ENCODE measurements around the gene KLKB1.
"Not testable (repeated sequence)": the region's sequence is repeated elsewhere in the genome, so short reads cannot be mapped to it uniquely, and the experiment has no call there.

Gene KLKB1

DNA sequence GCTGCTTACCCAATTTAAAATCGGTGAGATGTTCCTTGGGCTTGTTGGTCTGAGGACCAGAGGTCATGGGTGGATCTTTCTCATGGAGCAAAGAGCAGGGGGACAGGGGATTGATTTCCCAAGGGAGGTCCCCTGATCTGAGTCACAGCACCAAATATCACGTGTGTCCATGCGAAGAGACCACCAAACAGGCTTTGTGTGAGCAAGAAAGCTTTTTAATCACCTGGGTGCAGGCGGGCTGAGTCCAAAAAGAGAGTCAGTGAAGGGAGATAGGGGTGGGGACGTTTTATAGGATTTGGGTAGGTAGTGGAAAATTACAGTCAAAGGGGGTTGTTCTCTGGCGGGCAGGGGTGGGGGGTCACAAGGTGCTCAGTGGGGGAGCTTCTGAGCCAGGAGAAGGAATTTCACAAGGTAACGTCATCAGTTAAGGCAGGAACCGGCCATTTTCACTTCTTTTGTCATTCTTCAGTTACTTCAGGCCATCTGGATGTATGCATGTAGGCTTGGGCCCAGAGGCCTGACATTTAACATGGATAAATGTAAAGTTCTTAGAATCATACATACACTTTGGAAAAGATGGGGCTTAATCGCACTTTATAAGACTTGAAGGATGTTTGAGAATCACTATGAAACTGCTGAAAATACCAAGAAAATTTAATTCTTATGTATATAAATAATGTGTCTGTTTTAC lies 19.9 kb downstream of the KLKB1 start:
- H3K36me3 ChIP-seq (ENCODE audit: control insufficient read depth in 2 of 2, insufficient read depth in 2 of 2, low read length in 2 of 2); H3K9me3 ChIP-seq (ENCODE audit: control insufficient read depth in 2 of 2, low read length in 2 of 2): not testable (repeated sequence)

DNA sequence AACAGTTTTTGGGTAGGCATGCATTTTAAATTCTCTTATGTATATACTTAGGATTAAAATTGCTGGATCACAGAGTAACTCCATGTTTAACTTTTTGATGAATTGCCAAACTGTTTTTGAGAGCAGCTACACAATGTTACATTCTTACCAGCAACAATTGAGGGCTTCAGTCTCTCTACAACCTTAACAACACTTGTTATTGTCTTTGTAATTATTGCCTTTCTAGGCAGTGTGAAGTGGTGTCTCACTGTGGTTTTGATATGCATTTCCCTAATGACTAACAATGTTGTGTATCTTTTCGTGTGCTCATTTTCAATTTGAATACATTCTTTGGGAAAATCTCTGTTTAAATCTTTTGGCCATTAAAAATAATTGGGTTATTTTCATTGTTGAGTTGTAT lies 21.3 kb downstream of the KLKB1 start:
- Histone ChIP-seq H3K9me3 (ENCODE audit: control insufficient read depth in 2 of 2, low read length in 2 of 2) (no peaks in the 10 kb centered on the region), H3K27ac (ENCODE audit: low read length) (no peak overlapping the region), H3K36me3 (ENCODE audit: control insufficient read depth in 2 of 2, insufficient read depth in 2 of 2, low read length in 2 of 2) (peaks cover 0 to 3% of the 10 kb centered on the region in 2 donors), H3K9ac (ENCODE audit: low read length in 2 of 2) (no peak overlapping the region), H3K27me3 (ENCODE audit: control insufficient read depth in 1 of 2, insufficient read depth in 2 of 2, low read length in 2 of 2) (no peaks in the 10 kb centered on the region), H3K4me3 (ENCODE audit: low read length in 2 of 2) (no peak overlapping the region), H3K4me1 (ENCODE audit: control insufficient read depth, insufficient read depth, low read length) (no peaks in the 10 kb centered on the region)

More for the DNA sequence above, 19.9 kb downstream of the KLKB1 start:
- not testable (repeated sequence) for H3K9ac ChIP-seq (ENCODE audit: low read length in 2 of 2); H3K27me3 ChIP-seq (ENCODE audit: control insufficient read depth in 1 of 2, insufficient read depth in 2 of 2, low read length in 2 of 2); H3K27ac ChIP-seq (ENCODE audit: low read length); H3K4me3 ChIP-seq (ENCODE audit: low read length in 2 of 2); H3K4me1 ChIP-seq (ENCODE audit: control insufficient read depth, insufficient read depth, low read length)

DNA sequence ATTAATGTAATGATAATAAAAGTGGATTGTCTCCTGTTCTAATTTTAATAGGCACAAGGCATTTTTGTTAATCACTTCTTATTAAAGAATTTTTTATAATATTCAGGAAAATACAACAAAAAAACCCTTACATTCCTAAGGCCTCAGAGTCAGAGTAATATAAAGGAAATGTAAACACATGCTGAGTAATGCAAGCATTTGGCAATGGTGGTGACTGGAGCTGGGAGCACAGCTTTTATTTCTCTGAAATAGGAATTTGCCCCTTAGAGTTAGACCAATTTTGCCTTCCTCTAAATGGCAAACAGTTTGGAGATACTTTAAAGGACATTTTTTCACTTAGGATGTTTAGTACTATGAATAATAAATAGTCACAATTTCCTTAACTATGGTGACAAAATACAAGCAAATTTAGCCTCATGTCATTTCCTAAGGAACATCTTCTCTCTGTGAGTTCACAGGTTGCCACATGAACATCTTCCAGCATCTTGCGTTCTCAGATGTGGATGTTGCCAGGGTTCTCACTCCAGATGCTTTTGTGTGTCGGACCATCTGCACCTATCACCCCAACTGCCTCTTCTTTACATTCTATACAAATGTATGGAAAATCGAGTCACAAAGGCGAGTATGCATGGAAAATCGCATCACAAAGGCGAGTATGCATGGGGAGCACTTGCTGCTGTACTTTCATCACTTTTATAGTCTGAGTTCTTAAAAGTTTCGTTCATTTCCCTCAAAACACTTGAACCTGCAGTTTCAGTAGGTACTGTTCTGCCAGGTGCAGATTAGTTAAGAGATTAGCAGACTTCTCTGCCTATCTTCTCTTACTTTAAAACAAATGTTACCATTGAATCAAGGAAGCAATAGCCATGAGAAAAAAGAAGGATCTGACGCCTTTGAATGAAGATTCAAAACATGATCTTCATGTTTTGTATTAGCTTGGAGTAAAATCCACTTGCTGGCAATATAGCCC lies 22.8 kb downstream of the KLKB1 start:
- Histone ChIP-seq H3K4me3 (ENCODE audit: low read length in 2 of 2) (no peak overlapping the region), H3K36me3 (ENCODE audit: control insufficient read depth in 2 of 2, insufficient read depth in 2 of 2, low read length in 2 of 2) (peaks cover 0 to 3% of the 10 kb centered on the region in 2 donors), H3K9me3 (ENCODE audit: control insufficient read depth in 2 of 2, low read length in 2 of 2) (no peaks in the 10 kb centered on the region), H3K9ac (ENCODE audit: low read length in 2 of 2) (no peak overlapping the region), H3K27me3 (ENCODE audit: control insufficient read depth in 1 of 2, insufficient read depth in 2 of 2, low read length in 2 of 2) (no peaks in the 10 kb centered on the region), H3K4me1 (ENCODE audit: control insufficient read depth, insufficient read depth, low read length) (no peaks in the 10 kb centered on the region), H3K27ac (ENCODE audit: low read length) (no peak overlapping the region)

DNA sequence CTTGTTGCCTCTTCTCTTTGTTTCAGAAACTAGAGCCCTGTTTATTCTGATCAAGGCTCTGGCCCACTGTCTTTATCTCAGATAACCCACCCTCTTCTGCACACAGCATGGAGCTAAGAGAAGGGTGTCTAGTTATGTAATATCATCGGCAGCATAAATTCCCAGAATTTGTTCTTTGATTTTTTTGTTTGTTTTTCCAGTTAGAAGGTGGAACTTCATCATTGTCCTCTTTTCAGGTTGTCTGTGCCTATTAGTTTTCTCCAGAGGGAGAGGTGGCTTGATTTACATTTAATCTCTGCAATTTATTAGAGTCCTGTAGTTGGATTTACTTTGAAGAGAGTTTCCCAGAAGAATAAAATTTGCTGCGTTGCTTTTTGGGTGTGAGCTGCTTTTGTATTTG lies 23.5 kb downstream of the KLKB1 start:
- H3K4me3 ChIP-seq (ENCODE audit: low read length in 2 of 2): no peak overlapping the region

DNA sequence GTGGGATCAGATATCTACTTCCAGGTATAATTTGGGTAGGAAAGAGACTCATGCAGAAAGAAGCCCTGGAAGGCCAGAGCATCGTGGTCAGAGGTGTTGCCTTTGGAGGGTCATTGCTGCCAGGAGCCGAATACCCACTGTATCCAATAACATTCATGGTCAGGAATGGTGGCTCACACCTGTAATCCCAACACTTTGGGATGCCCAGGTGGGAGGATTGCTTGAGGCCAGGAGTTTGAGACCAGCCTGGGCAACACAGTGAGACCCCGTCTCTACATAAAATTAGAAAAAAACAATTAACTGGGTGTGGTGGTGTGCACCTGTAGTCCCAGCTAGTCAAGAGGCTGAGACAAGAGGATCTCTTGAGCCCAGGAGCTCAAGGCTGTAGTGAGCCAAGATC lies 27.8 kb downstream of the KLKB1 start:
- Histone ChIP-seq H3K9me3 (ENCODE audit: control insufficient read depth in 2 of 2, low read length in 2 of 2) (no peaks in the 10 kb centered on the region), H3K36me3 (ENCODE audit: control insufficient read depth in 2 of 2, insufficient read depth in 2 of 2, low read length in 2 of 2) (peaks cover 0 to 3% of the 10 kb centered on the region in 2 donors), H3K4me3 (ENCODE audit: low read length in 2 of 2) (no peak overlapping the region), H3K27ac (ENCODE audit: low read length) (no peak overlapping the region), H3K27me3 (ENCODE audit: control insufficient read depth in 1 of 2, insufficient read depth in 2 of 2, low read length in 2 of 2) (no peaks in the 10 kb centered on the region), H3K4me1 (ENCODE audit: control insufficient read depth, insufficient read depth, low read length) (no peaks in the 10 kb centered on the region), H3K9ac (ENCODE audit: low read length in 2 of 2) (no peak overlapping the region)

More for the DNA sequence above, 23.5 kb downstream of the KLKB1 start:
- no peak overlapping the region for H3K27ac ChIP-seq (ENCODE audit: low read length)
- no peaks in the 10 kb centered on the region for H3K27me3 ChIP-seq (ENCODE audit: control insufficient read depth in 1 of 2, insufficient read depth in 2 of 2, low read length in 2 of 2)
- no peak overlapping the region for H3K9ac ChIP-seq (ENCODE audit: low read length in 2 of 2)
- H3K36me3 ChIP-seq (ENCODE audit: control insufficient read depth in 2 of 2, insufficient read depth in 2 of 2, low read length in 2 of 2): peaks cover 0 to 3% of the 10 kb centered on the region in 2 donors
- H3K9me3 ChIP-seq (ENCODE audit: control insufficient read depth in 2 of 2, low read length in 2 of 2): no peaks in the 10 kb centered on the region
- H3K4me1 ChIP-seq (ENCODE audit: control insufficient read depth, insufficient read depth, low read length): no peaks in the 10 kb centered on the region

DNA sequence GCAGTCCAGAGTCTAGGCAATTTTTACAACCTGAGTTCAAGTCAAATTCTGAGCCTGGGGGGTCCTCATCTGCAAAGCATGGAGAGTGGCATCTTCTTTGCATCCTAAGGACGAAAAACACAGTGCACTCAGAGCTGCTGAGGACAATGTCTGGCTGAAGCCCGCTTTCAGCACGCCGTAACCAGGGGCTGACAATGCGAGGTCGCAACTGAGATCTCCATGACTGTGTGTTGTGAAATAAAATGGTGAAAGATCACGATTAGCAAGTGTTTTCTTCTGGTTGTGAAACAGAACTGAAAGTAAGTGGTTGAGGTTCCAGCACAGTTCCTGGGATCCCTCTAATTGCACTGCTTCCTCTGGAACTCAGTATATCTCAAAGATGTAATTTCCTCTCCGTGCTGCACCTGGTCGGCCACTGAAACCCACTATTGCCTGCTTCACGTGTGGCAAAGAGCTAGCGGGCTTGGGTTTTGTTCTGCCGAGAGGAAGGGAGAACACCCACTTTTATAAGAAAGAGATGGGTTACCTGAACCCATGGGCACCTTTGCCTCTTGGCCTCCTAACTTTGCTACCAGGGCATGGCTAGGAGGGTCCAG lies 31.0 kb downstream of the KLKB1 start:
- Histone ChIP-seq H3K27ac (ENCODE audit: low read length) (no peak overlapping the region), H3K9ac (ENCODE audit: low read length in 2 of 2) (no peak overlapping the region), H3K9me3 (ENCODE audit: control insufficient read depth in 2 of 2, low read length in 2 of 2) (no peaks in the 10 kb centered on the region), H3K4me1 (ENCODE audit: control insufficient read depth, insufficient read depth, low read length) (no peaks in the 10 kb centered on the region), H3K27me3 (ENCODE audit: control insufficient read depth in 1 of 2, insufficient read depth in 2 of 2, low read length in 2 of 2) (no peaks in the 10 kb centered on the region), H3K36me3 (ENCODE audit: control insufficient read depth in 2 of 2, insufficient read depth in 2 of 2, low read length in 2 of 2) (no peaks in the 10 kb centered on the region), H3K4me3 (ENCODE audit: low read length in 2 of 2) (no peak overlapping the region)

DNA sequence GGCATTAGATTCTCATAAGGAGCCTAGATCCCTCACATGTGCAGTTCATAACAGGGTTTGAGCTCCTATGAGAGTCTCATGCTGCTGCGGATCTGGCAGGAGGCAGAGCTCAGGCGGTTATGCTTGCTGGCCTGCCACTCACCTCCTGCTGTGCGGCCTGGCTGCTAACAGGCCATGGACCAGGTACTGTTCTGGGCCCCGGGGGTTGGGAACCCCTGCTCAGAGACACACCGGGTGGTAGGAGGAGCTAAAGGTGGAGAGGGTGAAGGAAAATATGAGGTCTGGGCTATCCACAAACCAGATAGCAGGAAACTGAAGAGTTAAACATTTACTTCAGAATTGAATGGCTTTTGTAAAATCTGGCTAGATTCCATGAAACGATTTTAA lies 32.8 kb downstream of the KLKB1 start:
- Histone ChIP-seq H3K9ac (ENCODE audit: low read length in 2 of 2) (no peak overlapping the region), H3K4me3 (ENCODE audit: low read length in 2 of 2) (no peak overlapping the region), H3K36me3 (ENCODE audit: control insufficient read depth in 2 of 2, insufficient read depth in 2 of 2, low read length in 2 of 2) (no peaks in the 10 kb centered on the region), H3K27me3 (ENCODE audit: control insufficient read depth in 1 of 2, insufficient read depth in 2 of 2, low read length in 2 of 2) (no peaks in the 10 kb centered on the region), H3K4me1 (ENCODE audit: control insufficient read depth, insufficient read depth, low read length) (no peaks in the 10 kb centered on the region), H3K9me3 (ENCODE audit: control insufficient read depth in 2 of 2, low read length in 2 of 2) (no peaks in the 10 kb centered on the region), H3K27ac (ENCODE audit: low read length) (no peak overlapping the region)

DNA sequence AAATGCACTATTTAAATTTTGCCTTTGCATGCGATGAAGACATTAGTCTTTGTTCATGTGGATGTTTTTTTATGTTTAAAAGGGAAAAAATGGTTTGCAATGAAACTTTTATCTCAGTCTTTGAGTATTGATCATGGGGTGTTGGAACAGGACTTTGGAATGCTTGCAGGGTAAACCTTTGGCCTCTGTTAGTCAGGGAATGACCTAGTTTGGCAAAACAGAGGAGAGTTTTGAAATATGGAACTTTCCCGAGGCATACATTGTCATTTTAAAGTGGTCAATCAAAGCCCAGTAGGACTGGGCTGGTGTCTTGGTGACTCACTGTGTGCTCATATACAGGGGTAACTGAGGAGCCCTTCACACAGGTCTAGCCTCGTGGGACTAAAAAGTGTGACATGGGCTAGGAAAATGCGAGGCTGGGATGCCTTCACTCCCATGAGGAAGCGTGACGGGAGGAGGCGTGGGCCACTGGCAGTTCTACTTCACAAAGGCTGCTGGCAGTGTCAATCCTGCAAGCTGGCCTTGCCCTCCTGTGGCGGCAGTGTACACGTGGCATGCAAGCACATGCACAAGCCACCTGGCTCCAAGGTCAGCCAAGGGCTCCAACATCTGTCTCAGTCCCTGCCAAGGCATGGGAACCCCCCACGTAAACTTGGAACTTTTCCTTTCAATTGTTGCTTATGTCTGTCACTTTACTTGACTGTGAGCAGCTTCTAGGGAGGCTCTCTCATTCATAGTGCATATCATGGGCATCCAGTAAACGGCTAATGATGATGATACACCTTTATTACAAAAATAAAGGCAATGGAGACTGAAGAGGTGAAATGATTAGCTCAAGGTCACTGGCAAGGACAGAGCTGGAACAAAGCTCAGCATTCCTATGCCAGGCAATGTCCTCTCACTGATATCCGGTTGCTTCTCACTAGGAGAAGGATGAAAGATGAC lies 33.5 kb downstream of the KLKB1 start:
- no peak overlapping the region for H3K9ac ChIP-seq (ENCODE audit: low read length in 2 of 2)
- H3K27me3 ChIP-seq (ENCODE audit: control insufficient read depth in 1 of 2, insufficient read depth in 2 of 2, low read length in 2 of 2): no peaks in the 10 kb centered on the region
- H3K4me1 ChIP-seq (ENCODE audit: control insufficient read depth, insufficient read depth, low read length): no peaks in the 10 kb centered on the region
- H3K4me3 ChIP-seq (ENCODE audit: low read length in 2 of 2): no peak overlapping the region
- no peak overlapping the region for H3K27ac ChIP-seq (ENCODE audit: low read length)
- H3K9me3 ChIP-seq (ENCODE audit: control insufficient read depth in 2 of 2, low read length in 2 of 2): no peaks in the 10 kb centered on the region
- no peaks in the 10 kb centered on the region for H3K36me3 ChIP-seq (ENCODE audit: control insufficient read depth in 2 of 2, insufficient read depth in 2 of 2, low read length in 2 of 2)

DNA sequence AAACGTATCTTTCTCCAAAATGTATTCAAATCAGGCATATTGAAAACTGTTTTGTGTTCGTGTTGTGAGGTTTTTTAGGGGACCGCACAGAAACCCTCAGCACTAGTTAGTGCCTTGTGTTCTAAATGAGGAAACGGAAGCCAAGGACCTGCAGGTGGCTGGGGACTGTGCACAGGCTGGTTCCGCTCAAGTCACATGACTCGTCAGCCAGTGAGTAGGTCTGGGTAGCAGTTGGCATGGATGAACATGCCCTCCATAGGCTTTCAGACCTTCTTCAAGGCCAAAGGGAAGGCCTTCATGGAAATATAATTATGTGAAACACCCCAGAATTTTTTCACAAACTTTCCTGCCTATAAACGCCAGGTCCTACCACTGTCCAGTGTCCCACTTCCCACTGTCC lies 37.4 kb downstream of the KLKB1 start:
- Histone ChIP-seq H3K27ac (ENCODE audit: low read length) (no peak overlapping the region), H3K4me1 (ENCODE audit: control insufficient read depth, insufficient read depth, low read length) (no peaks in the 10 kb centered on the region), H3K9me3 (ENCODE audit: control insufficient read depth in 2 of 2, low read length in 2 of 2) (no peaks in the 10 kb centered on the region), H3K36me3 (ENCODE audit: control insufficient read depth in 2 of 2, insufficient read depth in 2 of 2, low read length in 2 of 2) (no peaks in the 10 kb centered on the region), H3K4me3 (ENCODE audit: low read length in 2 of 2) (no peak overlapping the region), H3K9ac (ENCODE audit: low read length in 2 of 2) (no peak overlapping the region), H3K27me3 (ENCODE audit: control insufficient read depth in 1 of 2, insufficient read depth in 2 of 2, low read length in 2 of 2) (peaks cover 0 to 3% of the 10 kb centered on the region in 2 donors)

DNA sequence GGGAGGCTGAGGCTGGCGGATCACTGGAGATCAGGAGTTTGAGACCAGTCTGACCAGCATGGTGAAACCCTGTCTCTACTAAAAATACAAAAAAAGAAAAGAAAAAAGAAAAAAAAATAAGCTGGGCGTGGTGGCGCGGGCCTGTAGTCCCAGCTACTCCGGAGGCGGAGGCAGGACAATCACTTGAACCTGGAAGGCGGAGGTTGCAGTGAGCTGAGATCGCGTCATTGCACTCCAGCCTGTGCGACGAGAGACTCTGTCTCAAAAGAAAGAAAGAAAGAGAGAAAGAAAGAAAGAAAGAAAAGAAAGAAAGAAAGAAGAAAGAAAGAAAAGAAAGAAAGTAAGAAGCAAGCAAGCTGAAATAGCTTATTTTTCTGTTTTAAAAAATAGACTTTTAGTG lies 37.9 kb downstream of the KLKB1 start:
- H3K4me3 ChIP-seq (ENCODE audit: low read length in 2 of 2); H3K9me3 ChIP-seq (ENCODE audit: control insufficient read depth in 2 of 2, low read length in 2 of 2); H3K27ac ChIP-seq (ENCODE audit: low read length); H3K27me3 ChIP-seq (ENCODE audit: control insufficient read depth in 1 of 2, insufficient read depth in 2 of 2, low read length in 2 of 2); H3K9ac ChIP-seq (ENCODE audit: low read length in 2 of 2); H3K4me1 ChIP-seq (ENCODE audit: control insufficient read depth, insufficient read depth, low read length); H3K36me3 ChIP-seq (ENCODE audit: control insufficient read depth in 2 of 2, insufficient read depth in 2 of 2, low read length in 2 of 2): not testable (repeated sequence)

Measured in stomach smooth muscle (tissue), 2 donors.